NCI-H524 treated with DMSO at 0.1 percent for 48 hours (cell line): ENCODE results near the gene SLC22A1.
"Not testable (repeated sequence)": the region's sequence is repeated elsewhere in the genome, so short reads cannot be mapped to it uniquely, and the experiment has no call there.

Experiments used
- DNase-seq: peaks from one replicate; lab custom pipeline; 2025; lab: John Stamatoyannopoulos, UW

Gene SLC22A1

GRCh38 chr6:160093946-160094345 lies 27.7 kb upstream of the SLC22A1 start:
- no peak for DNase-seq

- DNase-seq, result no peak
Observed at GRCh38 chr6:160095146-160095845, 26.3 kb upstream of the SLC22A1 start.

GRCh38 chr6:160101277-160102205 lies 20.1 kb upstream of the SLC22A1 start:
- DNase-seq, result no peak

GRCh38 chr6:160102399-160102798 lies 19.2 kb upstream of the SLC22A1 start:
- no peak for DNase-seq

- DNase-seq, result no peak
Observed at GRCh38 chr6:160102956-160103824, 18.4 kb upstream of the SLC22A1 start.

GRCh38 chr6:160103825-160104100 lies 17.9 kb upstream of the SLC22A1 start:
- DNase-seq, result no peak

GRCh38 chr6:160104821-160105517 lies 16.6 kb upstream of the SLC22A1 start:
- no peak for DNase-seq

GRCh38 chr6:160106010-160106409 lies 15.6 kb upstream of the SLC22A1 start:
- DNase-seq, result no peak

GRCh38 chr6:160106701-160107100 lies 14.9 kb upstream of the SLC22A1 start:
- DNase-seq, result no peak

GRCh38 chr6:160108077-160108476 lies 13.5 kb upstream of the SLC22A1 start:
- no peak for DNase-seq

- DNase-seq, result no peak
Observed at GRCh38 chr6:160110586-160111123, 11.0 kb upstream of the SLC22A1 start.

- DNase-seq, result no peak
Observed at GRCh38 chr6:160111806-160112205, 9.8 kb upstream of the SLC22A1 start.

GRCh38 chr6:160112628-160113299 lies 8.9 kb upstream of the SLC22A1 start:
- no peak for DNase-seq

GRCh38 chr6:160114536-160114935 lies 7.1 kb upstream of the SLC22A1 start:
- DNase-seq, result not testable (repeated sequence)

- DNase-seq, result no peak
Observed at GRCh38 chr6:160115421-160115820, 6.2 kb upstream of the SLC22A1 start.

GRCh38 chr6:160116411-160116810 lies 5.2 kb upstream of the SLC22A1 start:
- no peak for DNase-seq

- no peak for DNase-seq
Observed at GRCh38 chr6:160117137-160117536, 4.5 kb upstream of the SLC22A1 start.

- no peak for DNase-seq
Observed at GRCh38 chr6:160118620-160119229, 2.9 kb upstream of the SLC22A1 start.

- DNase-seq, result no peak
Observed at GRCh38 chr6:160120087-160120486, 1.5 kb upstream of the SLC22A1 start.

GRCh38 chr6:160121981-160122380 lies 366 bp downstream of the SLC22A1 start:
- no peak for DNase-seq

GRCh38 chr6:160122744-160123143 lies 1.1 kb downstream of the SLC22A1 start:
- DNase-seq, result no peak
